ENCODE data around the gene ZNF155. TPM values are rescaled to one million over a fixed set of nuclear protein-coding genes. Genes with fewer than 3 reads are reported as not detected.

ZNF155 gene
- total and polyA plus RNA-seq, 7 donors, result 1.8 to 8.2 (median 5.5) TPM

GRCh38 chr19:43956827-43957226 lies 27.2 kb upstream of the ZNF155 start:
- no peak for DNase-seq
- Histone ChIP-seq H3K27ac (no peak overlapping the region), H3K4me1 (no peaks in the 10 kb centered on the region), H3K4me3 (no peak overlapping the region), H3K27me3 (no peaks in the 10 kb centered on the region), H3K9me3 (peaks cover 19 to 43% (median 30%) of the 10 kb centered on the region in 4 donors), H3K36me3 (peaks cover 0 to 31% (median 0%) of the 10 kb centered on the region in 4 donors)
- TF ChIP-seq POLR2AphosphoS5 (IDR thresholded peaks at IDR 0.05) (no peak), CTCF (IDR thresholded peaks at IDR 0.05) (no peak), POLR2A (IDR thresholded peaks at IDR 0.05) (no peak), EP300 (IDR thresholded peaks at IDR 0.05) (no peak)
- WGBS, 2 donors, result 82 to 91% methylated on average over 3 of the region's 3 CpGs
- intact Hi-C loops (cut with DNase I), result no loop called here

GRCh38 chr19:43957891-43958290 lies 26.1 kb upstream of the ZNF155 start:
- Histone ChIP-seq H3K4me3 (no peak overlapping the region), H3K9me3 (peaks cover 19 to 45% (median 34%) of the 10 kb centered on the region in 4 donors), H3K36me3 (peaks cover 0 to 38% (median under 1%) of the 10 kb centered on the region in 4 donors), H3K27ac (no peak overlapping the region), H3K27me3 (no peaks in the 10 kb centered on the region), H3K4me1 (no peaks in the 10 kb centered on the region)
- intact Hi-C loops (cut with DNase I), result no loop called here
- WGBS, 2 donors, result 93 to 96% methylated on average over 3 of the region's 3 CpGs
- DNase-seq, result no peak
- TF ChIP-seq CTCF (IDR thresholded peaks at IDR 0.05) (no peak), POLR2A (IDR thresholded peaks at IDR 0.05) (no peak), EP300 (IDR thresholded peaks at IDR 0.05) (no peak), POLR2AphosphoS5 (IDR thresholded peaks at IDR 0.05) (no peak)

GRCh38 chr19:43960411-43960810 lies 23.6 kb upstream of the ZNF155 start:
- Histone ChIP-seq H3K36me3 (peaks cover 9 to 50% (median 17%) of the 10 kb centered on the region in 4 donors), H3K4me3 (no peak overlapping the region), H3K27ac (no peak overlapping the region), H3K9me3 (peaks cover 25 to 67% (median 43%) of the 10 kb centered on the region in 4 donors), H3K4me1 (no peaks in the 10 kb centered on the region), H3K27me3 (no peaks in the 10 kb centered on the region)
- no peak for DNase-seq
- intact Hi-C loops (cut with DNase I), result no loop called here
- WGBS, 2 donors, result 70 to 71% methylated on average over 4 of the region's 4 CpGs
- TF ChIP-seq POLR2AphosphoS5 (IDR thresholded peaks at IDR 0.05) (no peak), CTCF (IDR thresholded peaks at IDR 0.05) (no peak)

GRCh38 chr19:43966079-43966694 lies 17.8 kb upstream of the ZNF155 start:
- Histone ChIP-seq H3K4me1 (no peaks in the 10 kb centered on the region), H3K36me3 (peaks cover 28 to 85% (median 55%) of the 10 kb centered on the region in 4 donors), H3K27me3 (no peaks in the 10 kb centered on the region), H3K4me3 (no peak overlapping the region), H3K27ac (no peak overlapping the region), H3K9me3 (peaks cover 56 to 88% (median 66%) of the 10 kb centered on the region in 4 donors)
- DNase-seq, result no peak
- intact Hi-C loops (cut with DNase I), result no loop called here
- WGBS, 2 donors, result 93 to 96% methylated on average over 3 of the region's 3 CpGs
- TF ChIP-seq POLR2AphosphoS5 (IDR thresholded peaks at IDR 0.05) (no peak), CTCF (IDR thresholded peaks at IDR 0.05) (no peak), POLR2A (IDR thresholded peaks at IDR 0.05) (no peak), EP300 (IDR thresholded peaks at IDR 0.05) (no peak)

- no peak for DNase-seq
- Histone ChIP-seq H3K4me1 (no peaks in the 10 kb centered on the region), H3K27ac (no peak overlapping the region), H3K27me3 (no peaks in the 10 kb centered on the region), H3K9me3 (peaks cover 11 to 56% (median 42%) of the 10 kb centered on the region in 4 donors), H3K36me3 (no peaks in the 10 kb centered on the region), H3K4me3 (no peak overlapping the region)
- WGBS, 2 donors, result 74 to 95% methylated on average over 1 of the region's 1 CpG
- intact Hi-C loops (cut with DNase I), result no loop called here
- TF ChIP-seq CTCF (IDR thresholded peaks at IDR 0.05), result no peak
Measured at GRCh38 chr19:43976732-43977131, 7.3 kb upstream of the ZNF155 start.

Data from sigmoid colon (tissue), 7 donors.